Gastrocnemius medialis (tissue), 4 donors: Measurements from ENCODE around the gene CPNE5.

Experiments
- CTCF ChIP-seq, 5 experiments: fragments of 450-650 bp in 3 of 5; fragments of 200-600 bp in 2 of 5; sonication (generic) in 2 of 5; IDR thresholded peaks in 4 of 5; conservative IDR thresholded peaks in 1 of 5; 1 replicate in 4 of 5; 2 replicates in 1 of 5; pipeline ENCODE4 v1.5.1; 2016 to 2019; ENCODE audit warnings: antibody characterized with exemption in 5 of 5, mild to moderate bottlenecking in 3 of 5, moderate library complexity in 3 of 5
- POLR2A ChIP-seq, 2 donors: fragments of 450-650 bp; IDR thresholded peaks; one replicate each; pipeline ENCODE4 v1.6.1; 2017; ENCODE audit warnings: antibody characterized with exemption in 2 of 2, mild to moderate bottlenecking in 2 of 2, moderate library complexity in 2 of 2

- TF ChIP-seq CTCF (IDR thresholded peaks at IDR 0.05 in 4 of 5, conservative IDR thresholded peaks at IDR 0.05 in 1 of 5): no peak
- TF ChIP-seq POLR2A (IDR thresholded peaks at IDR 0.05): no peak
These were observed 40.4 kb downstream of the CPNE5 start for GRCh38 chr6:36798852-36799251.
